HUES6 (cell line): Measurements from ENCODE around the gene TPM1.
"Not testable (repeated sequence)": the region's sequence is repeated elsewhere in the genome, so short reads cannot be mapped to it uniquely, and the experiment has no call there.

Source experiments
- H3K27ac ChIP-seq: 2 replicates; pipeline ENCODE4 v1.7.0; 2013; ENCODE audit warnings: low read depth, mild to moderate bottlenecking, low read length, inconsistent platforms
- H3K27me3 ChIP-seq: 2 replicates; pipeline ENCODE4 v1.6.1; 2013; ENCODE audit warnings: low read length; ENCODE audit not compliant: control insufficient read depth, insufficient read depth
- H3K36me3 ChIP-seq: 2 replicates; pipeline ENCODE4 v1.6.1; 2013; ENCODE audit warnings: low read length; ENCODE audit not compliant: control insufficient read depth, insufficient read depth
- H3K4me1 ChIP-seq: 2 replicates; pipeline ENCODE4 v1.6.1; 2013; ENCODE audit warnings: low read length; ENCODE audit not compliant: control insufficient read depth, insufficient read depth
- H3K4me3 ChIP-seq: 2 replicates; pipeline ENCODE4 v1.5.1; 2013; ENCODE audit warnings: low read depth, low read length
- H3K9ac ChIP-seq: one replicate; pipeline ENCODE4 v1.6.1; 2013; ENCODE audit warnings: mild to moderate bottlenecking, low read length
- H3K9me3 ChIP-seq: 2 replicates; pipeline ENCODE4 v1.6.1; 2013; ENCODE audit warnings: low read depth, low read length; ENCODE audit not compliant: control insufficient read depth, insufficient read depth

Gene TPM1

DNA sequence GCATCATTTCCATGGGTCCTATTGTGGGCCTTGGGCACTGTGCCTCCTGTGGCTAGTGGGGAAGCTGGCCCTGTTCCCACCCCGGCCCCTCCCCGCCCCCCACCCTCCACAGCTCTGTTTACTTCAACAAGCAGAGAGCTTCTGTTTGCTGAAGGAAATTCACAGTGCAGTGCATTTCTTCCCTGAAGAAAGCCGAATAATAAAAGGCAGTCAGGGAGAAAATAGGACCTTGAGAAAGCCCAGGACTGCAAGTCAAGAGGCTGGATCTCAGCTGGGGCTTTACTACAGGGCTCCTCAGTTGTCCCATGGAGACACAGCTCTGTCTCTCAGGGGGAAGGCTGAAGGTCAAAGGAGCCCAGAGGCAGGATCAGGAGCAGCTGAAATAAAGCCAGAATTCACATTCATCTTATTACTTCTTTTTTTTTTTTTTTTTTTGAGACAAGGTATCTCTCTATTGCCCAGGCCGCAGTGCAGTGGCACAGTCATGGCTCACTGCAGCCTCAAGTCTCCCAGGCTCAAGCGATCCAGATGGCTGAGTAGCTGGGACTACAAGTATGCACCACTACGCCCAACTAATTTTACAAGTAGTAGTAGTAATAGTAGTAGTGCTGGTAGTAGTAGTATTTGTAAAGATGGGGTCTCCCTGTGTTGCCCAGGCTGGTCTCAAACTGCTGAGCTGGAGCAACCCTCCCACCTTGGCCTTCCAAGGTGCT lies 46.1 kb downstream of the TPM1 start:
- H3K36me3 ChIP-seq = no peaks in the 10 kb centered on the region
- H3K9ac ChIP-seq = peak overlapping the region; percentile 67
- H3K4me1 ChIP-seq = peaks cover 41% of the 10 kb centered on the region
- H3K27ac ChIP-seq = peak overlapping the region; percentile 51; the same call in 1 of the 2 replicates
- no peaks in the 10 kb centered on the region for H3K9me3 ChIP-seq
- H3K4me3 ChIP-seq = 0 out of 2 replicates have a peak overlapping the region, but pooled peaks have one; percentile 3
- H3K27me3 ChIP-seq = no peaks in the 10 kb centered on the region

DNA sequence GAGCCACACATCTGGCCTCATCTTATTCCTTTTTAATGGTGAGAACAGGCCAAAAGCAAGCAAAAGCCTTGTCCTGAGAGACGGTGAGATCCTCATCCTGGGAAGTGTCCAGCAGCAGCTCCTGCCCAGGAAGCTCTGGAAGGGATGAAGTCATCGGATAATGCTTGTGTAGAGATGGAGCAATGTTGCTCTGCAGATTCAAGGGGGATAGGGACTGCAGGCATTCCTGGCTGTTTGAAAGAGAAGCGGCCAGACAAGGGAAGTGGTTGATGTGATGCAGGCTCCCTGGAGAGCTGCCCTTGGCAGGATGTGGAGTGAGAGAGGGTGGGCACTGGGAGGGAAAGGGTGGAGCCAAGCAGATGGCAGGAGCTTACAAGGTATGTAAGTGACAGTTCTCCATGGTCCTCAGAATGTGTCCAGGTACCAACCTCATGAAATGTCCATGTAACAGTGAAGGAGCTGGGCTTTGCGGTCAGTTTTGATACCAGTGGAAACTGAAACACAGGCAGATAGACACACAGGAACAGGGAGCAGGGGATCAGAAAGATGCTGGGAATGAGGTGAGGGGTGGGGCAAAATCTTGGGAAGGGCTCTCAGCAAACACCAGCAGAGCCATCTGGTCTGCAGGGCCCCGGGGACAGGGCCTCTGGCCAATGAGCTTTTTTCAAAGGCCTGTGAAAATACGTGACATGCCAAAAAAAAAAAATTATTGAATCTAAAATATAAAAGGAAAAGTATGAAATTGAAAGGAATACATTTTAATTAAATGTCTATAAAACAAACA lies 46.9 kb downstream of the TPM1 start:
- peak overlapping the region; percentile 67 for H3K9ac ChIP-seq
- peaks cover 42% of the 10 kb centered on the region for H3K4me1 ChIP-seq
- H3K27me3 ChIP-seq = no peaks in the 10 kb centered on the region
- H3K27ac ChIP-seq = peak overlapping the region; percentile 51; the same call in 1 of the 2 replicates
- no peaks in the 10 kb centered on the region for H3K9me3 ChIP-seq
- no peak overlapping the region for H3K4me3 ChIP-seq
- H3K36me3 ChIP-seq = no peaks in the 10 kb centered on the region

GRCh38 chr15:63090472-63090871 lies 47.9 kb downstream of the TPM1 start:
- H3K9me3 ChIP-seq = no peaks in the 10 kb centered on the region
- H3K27ac ChIP-seq = no peak overlapping the region
- H3K27me3 ChIP-seq = no peaks in the 10 kb centered on the region
- peaks cover 44% of the 10 kb centered on the region for H3K4me1 ChIP-seq
- no peaks in the 10 kb centered on the region for H3K36me3 ChIP-seq
- no peak overlapping the region for H3K4me3 ChIP-seq
- no peak overlapping the region for H3K9ac ChIP-seq

DNA sequence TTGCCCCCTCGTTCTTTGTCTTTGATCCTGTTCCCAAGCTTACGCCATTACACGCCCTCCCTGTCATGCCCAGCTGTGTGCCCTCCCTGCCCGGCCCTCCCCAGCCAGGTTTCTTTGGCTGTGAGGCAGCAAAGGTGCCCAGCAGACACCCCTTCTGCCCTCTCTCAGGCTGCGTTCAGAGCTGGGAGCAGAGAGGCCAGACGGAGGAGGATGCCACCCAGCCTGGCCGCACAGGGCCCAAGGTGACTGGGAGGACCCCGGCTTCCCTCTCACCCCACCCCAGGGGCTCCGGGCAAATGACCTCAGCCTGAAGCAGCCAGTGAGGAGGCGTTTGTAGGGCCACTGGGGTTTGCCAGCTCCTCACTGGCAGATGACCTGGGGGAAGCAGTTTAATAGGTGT lies 48.3 kb downstream of the TPM1 start:
- Histone ChIP-seq H3K4me3 (no peak overlapping the region), H3K9ac (no peak overlapping the region), H3K4me1 (peaks cover 44% of the 10 kb centered on the region), H3K36me3 (no peaks in the 10 kb centered on the region), H3K9me3 (no peaks in the 10 kb centered on the region), H3K27me3 (no peaks in the 10 kb centered on the region), H3K27ac (no peak overlapping the region)

DNA sequence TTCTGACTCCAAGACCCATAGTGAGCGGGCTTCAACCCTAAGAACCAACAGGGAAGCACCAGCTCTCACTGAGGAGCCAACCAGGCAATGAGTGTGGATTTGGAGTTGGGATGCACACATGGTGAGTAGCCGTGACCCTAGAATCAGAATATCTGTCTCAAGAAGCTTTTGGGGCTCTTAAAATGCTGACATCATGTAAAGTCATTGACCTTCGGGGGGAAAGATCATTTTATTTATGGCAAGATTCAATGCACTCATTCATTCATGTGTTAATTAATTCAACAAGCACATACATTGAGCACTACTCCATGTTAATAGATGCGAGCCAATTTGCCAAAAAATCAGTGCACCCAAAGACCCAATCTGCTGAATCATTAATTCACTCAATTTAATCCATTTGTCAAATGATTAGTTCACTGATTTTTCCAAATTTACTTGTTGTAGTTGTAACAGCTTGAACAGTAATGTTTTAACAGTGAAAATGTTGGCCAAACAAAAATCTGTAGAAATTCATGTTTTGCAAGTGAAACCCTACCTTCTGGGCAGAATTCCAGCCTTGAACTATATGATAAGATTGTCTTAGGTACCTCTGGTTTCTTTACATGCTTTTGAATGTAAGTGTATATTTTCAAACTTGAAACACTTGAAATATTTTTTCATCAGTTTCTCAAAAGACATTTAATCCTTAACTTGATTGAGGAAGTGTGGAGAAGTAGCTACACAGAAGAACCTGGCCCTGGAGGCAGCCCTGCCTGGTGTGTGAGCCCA lies 49.3 kb downstream of the TPM1 start:
- no peaks in the 10 kb centered on the region for H3K27me3 ChIP-seq
- no peaks in the 10 kb centered on the region for H3K36me3 ChIP-seq
- no peaks in the 10 kb centered on the region for H3K9me3 ChIP-seq
- no peak overlapping the region for H3K9ac ChIP-seq
- H3K4me3 ChIP-seq = no peak overlapping the region
- H3K27ac ChIP-seq = no peak overlapping the region
- H3K4me1 ChIP-seq = peaks cover 37% of the 10 kb centered on the region

DNA sequence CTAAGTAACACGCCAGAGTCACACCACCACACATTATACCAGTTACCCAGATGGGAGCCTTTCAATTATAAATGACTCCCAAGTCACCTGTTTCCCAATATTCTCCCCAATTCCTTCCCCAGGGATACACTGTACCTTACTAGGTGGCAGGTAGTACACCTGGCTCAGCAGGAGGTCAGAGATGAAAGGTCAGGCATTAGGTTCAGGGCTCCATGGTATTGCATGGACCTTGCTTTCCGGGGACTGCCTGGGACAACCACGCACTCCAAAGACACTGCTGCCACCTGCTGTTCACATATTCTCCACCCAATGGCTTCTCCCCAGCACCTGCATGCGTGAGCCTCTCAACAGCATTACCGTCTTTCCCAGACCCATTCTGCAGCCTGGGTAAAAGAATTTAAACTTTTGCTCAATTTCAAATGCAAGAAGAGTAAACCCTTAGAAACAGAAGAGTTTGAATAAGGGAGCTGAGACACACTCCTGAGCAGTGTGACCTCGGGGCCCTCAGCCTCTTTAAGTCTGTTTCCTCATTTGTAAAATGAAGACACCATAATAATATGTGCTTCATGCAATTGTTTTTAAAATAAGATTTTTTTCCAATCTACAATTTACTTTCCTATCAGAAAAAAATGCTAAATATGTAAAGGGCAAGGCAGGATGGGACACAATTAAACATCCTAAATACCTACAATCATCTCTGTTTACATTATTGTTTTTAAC lies 51.1 kb downstream of the TPM1 start:
- Histone ChIP-seq H3K9me3 (peaks cover 3% of the 10 kb centered on the region), H3K9ac (no peak overlapping the region), H3K4me1 (peaks cover 25% of the 10 kb centered on the region)

GRCh38 chr15:63094495-63094931 lies 52.0 kb downstream of the TPM1 start:
- H3K36me3 ChIP-seq = no peaks in the 10 kb centered on the region
- no peaks in the 10 kb centered on the region for H3K27me3 ChIP-seq
- H3K9me3 ChIP-seq = peaks cover 3% of the 10 kb centered on the region
- H3K27ac ChIP-seq = no peak overlapping the region
- no peak overlapping the region for H3K9ac ChIP-seq
- H3K4me3 ChIP-seq = no peak overlapping the region
- H3K4me1 ChIP-seq = peaks cover 16% of the 10 kb centered on the region

More for the DNA sequence above, 51.1 kb downstream of the TPM1 start:
- H3K27ac ChIP-seq = no peak overlapping the region
- H3K27me3 ChIP-seq = no peaks in the 10 kb centered on the region
- H3K4me3 ChIP-seq = no peak overlapping the region
- no peaks in the 10 kb centered on the region for H3K36me3 ChIP-seq

DNA sequence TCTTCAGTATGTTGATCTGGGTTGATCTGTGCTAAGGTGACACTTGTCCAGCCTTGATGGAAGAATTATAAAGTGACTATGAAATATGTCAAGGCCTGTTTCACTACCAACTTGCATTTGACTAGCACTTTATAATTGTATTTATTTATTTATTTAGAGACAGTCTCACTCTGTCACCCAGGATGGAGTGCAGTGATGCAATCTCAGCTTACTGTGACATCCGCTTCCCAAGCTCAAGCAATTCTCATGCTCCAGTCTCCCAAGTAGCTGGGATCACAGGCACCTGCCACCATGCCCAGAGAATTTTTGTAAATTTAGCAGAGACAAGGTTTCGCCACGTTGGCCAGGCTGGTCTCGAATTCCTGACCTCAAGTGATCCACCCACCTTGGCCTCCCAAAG lies 53.6 kb downstream of the TPM1 start:
- Histone ChIP-seq H3K27ac (no peak overlapping the region), H3K36me3 (no peaks in the 10 kb centered on the region), H3K27me3 (no peaks in the 10 kb centered on the region), H3K9me3 (peaks cover 3% of the 10 kb centered on the region), H3K9ac (no peak overlapping the region), H3K4me3 (no peak overlapping the region), H3K4me1 (peaks cover 3% of the 10 kb centered on the region; the same call in 1 of the 2 replicates)

GRCh38 chr15:63098901-63099300 lies 56.4 kb downstream of the TPM1 start:
- not testable (repeated sequence) for H3K4me1 ChIP-seq, H3K27me3 ChIP-seq, H3K4me3 ChIP-seq, H3K9ac ChIP-seq, H3K27ac ChIP-seq, H3K36me3 ChIP-seq, H3K9me3 ChIP-seq

GRCh38 chr15:63099581-63099980 lies 57.0 kb downstream of the TPM1 start:
- not testable (repeated sequence) for H3K36me3 ChIP-seq, H3K9ac ChIP-seq, H3K4me3 ChIP-seq, H3K27me3 ChIP-seq, H3K9me3 ChIP-seq, H3K4me1 ChIP-seq, H3K27ac ChIP-seq
